GM19467 (cell line): Measurements from ENCODE around the gene BANK1.
"Not testable (repeated sequence)": the region's sequence is repeated elsewhere in the genome, so short reads cannot be mapped to it uniquely, and the experiment has no call there.

Experiments
- ATAC-seq: cut with Tn5 transposase; IDR thresholded peaks from one replicate; pipeline ENCODE4 v1.9.1; 2021; ENCODE audit warnings: mild to moderate bottlenecking, moderate library complexity; ENCODE audit not compliant: unreplicated experiment

The BANK1 gene

DNA sequence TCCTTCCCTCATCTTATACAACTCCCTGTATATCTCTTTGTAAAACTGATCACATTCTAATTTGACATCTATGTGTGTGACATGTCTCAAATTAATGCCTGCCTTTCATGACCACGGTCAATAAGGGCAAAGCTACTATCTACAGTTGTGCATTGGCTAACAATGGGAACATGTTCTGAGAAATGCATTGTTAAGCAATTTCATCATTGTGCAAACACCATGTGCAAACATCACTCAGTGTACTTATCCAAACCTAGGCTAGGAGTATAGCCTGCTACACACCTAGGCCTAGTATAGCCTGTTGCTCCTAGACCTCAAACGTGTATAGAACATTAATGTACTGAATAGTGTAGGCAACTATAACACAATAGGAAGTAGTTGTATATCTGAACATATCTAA lies 95.0 kb downstream of the BANK1 start:
- no peak for ATAC-seq

DNA sequence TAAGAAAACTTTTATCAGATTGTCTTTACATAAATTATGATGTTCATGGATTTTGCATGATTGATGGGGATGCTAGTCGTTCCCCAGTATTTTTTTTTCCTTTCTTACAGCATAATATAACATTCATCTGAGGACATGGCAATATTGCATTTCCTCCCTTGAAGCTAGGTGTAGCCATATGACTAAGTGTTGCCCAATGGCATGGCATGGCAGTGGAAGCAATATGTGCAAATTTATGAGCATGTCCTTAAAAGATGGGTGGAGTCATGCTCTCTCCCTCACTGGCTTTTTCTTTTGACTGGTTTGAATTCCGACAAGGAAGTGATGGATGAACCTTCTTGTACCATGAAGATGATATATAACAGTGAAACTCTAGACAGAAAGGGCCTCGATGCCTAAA lies 96.3 kb downstream of the BANK1 start:
- no peak for ATAC-seq

DNA sequence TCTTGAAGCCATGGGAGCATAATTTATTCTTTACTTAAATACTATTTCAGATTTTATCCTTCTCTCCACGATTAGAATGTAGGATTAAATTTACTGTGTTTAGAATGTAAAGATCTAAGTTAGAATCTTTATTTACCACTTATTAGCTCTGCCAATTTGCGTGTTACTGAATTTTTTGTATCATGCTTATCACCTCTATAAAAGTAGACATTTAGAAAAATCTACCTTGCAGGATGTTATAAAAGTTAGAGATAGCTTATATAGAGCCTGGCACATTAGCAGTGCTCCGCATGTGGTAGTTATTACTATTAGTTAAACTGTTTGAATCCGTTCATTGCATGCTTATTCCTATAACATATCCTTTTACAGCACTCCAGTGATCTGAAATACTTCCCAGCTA lies 97.9 kb downstream of the BANK1 start:
- ATAC-seq, result no peak

DNA sequence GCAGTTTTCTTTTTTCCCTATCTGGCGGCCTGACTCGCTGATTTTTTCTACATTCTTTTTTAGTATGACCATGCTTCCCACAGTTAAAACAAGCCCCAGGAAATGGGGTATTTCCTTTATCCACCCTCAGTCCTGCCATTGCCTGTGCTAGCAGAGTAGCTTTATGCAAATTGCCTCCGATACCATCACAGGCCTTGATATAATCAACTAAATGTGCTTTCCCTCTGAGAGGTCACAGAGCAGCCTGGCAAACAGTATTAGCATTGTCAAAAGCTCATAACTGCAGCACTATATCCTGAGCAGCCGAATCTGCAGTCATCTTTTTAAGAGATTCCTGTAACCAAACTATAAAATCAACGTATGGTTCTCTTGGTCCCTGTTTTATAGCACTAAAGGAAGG lies 115.0 kb downstream of the BANK1 start:
- not testable (repeated sequence) for ATAC-seq

DNA sequence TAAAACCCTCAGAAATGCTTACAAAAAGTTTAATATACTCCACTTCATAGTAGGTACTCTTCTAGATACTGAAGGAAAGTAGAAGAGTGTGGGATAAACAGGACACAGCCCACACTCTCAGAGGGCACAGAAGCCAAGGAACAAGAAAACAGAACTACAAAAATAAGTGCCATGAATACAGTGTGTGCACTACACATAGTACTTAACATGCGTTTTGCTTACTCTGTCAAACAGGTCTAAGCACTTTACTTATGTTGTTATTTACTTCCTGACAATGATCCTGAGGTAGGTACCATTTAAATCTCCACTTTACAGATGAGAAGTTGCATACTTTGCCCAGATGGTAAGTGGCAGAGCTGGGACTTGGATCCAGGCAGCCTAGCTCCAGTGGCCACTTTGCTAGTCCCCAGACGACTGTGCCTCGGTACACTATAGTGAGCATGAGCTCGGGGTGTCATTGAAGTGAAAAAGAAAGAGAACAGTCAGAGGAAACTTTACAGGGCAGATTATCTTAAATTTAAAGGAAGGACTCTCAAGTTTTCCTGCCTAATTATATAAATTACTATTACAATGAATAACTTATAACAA lies 120.3 kb downstream of the BANK1 start:
- no peak for ATAC-seq

DNA sequence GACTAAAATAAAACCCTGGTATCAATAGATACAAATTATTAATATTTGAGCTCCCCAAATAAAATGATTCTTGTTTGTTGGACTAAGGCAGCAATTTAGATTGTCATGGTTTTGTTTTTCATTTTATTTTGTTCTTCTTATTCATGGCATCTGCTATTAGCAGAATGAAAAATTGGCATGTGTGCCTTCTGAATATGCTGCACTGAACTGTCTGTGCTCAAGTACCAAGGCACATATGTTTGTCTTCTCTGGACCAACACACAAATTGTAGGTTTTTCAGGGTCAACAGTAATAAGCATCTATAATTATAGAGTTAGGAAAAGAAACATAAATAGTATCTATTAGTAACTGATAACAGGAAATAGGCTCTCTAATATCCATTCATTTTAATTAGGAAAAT lies 121.1 kb downstream of the BANK1 start:
- ATAC-seq, result no peak

- ATAC-seq, result no peak
These were observed 124.2 kb downstream of the BANK1 start for GRCh38 chr4:101914761-101915160.

- ATAC-seq, result no peak
These were observed 128.9 kb downstream of the BANK1 start for GRCh38 chr4:101919373-101919977.

- ATAC-seq, result no peak
These were observed 130.8 kb downstream of the BANK1 start for GRCh38 chr4:101921370-101921769.

- ATAC-seq, result no peak
These were observed 141.1 kb downstream of the BANK1 start for GRCh38 chr4:101931619-101932018.

GRCh38 chr4:101933855-101934254 lies 143.3 kb downstream of the BANK1 start:
- no peak for ATAC-seq

- no peak for ATAC-seq
These were observed 148.3 kb downstream of the BANK1 start for GRCh38 chr4:101938836-101939235.

- ATAC-seq, result no peak
These were observed 151.4 kb downstream of the BANK1 start for GRCh38 chr4:101941816-101942358.

GRCh38 chr4:101942891-101943290 lies 152.4 kb downstream of the BANK1 start:
- ATAC-seq, result no peak

DNA sequence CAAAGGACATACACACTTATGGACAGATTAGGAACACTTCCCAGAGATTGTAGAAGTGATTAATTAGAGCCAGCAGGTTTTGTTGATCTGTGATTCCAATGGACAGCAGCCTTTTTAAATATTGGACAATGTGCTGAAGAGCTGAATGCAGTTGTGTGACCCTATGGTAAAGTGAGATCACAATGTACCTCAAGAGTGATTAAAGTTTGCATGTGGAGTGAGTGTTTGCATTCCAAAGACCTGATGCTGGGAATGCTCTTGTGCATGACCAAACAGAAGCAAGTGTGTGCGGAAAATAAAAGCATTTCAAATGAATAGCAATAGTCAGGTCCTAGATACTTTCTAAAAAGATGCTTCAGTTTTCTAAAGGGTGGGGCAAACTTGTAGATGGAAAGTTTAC lies 154.1 kb downstream of the BANK1 start:
- no peak for ATAC-seq

DNA sequence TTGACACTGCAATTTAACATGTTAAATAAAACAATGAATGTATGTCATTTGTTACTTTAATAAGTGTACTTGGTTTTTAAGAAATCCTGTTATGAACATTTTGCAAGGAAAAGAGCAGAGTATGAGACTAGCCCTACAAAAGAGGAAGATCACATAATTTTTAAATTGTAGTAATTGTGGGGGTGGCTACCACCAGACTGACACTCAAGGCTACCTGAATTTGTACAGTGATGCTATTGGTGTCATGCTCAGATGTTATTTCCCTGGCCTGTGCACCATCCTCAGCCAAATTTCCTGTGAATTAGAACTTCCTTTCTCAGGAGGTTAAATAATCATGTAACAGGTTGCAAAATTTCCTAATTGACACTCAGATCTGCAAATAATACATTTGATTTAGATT lies 157.5 kb downstream of the BANK1 start:
- no peak for ATAC-seq

DNA sequence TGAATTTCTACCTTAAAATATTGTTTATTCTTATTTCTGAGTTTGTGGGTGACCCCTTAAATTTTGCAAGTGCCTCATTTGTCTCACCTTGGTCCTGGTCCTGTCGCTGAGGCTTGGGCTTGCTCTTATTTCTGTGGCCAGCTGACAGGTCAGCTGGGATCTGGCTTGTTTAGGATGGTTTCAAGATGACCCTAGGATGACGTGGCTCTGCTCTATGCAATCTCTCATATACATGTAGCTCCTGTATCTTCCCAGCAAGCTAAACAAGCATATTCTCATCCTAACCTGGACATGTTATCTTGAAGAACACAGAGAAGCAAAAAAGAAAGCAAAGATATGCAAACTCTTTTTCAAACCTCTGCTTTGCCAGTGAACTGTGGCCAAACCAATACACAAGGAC lies 158.4 kb downstream of the BANK1 start:
- no peak for ATAC-seq

GRCh38 chr4:101950258-101950979 lies 159.9 kb downstream of the BANK1 start:
- ATAC-seq, result no peak

DNA sequence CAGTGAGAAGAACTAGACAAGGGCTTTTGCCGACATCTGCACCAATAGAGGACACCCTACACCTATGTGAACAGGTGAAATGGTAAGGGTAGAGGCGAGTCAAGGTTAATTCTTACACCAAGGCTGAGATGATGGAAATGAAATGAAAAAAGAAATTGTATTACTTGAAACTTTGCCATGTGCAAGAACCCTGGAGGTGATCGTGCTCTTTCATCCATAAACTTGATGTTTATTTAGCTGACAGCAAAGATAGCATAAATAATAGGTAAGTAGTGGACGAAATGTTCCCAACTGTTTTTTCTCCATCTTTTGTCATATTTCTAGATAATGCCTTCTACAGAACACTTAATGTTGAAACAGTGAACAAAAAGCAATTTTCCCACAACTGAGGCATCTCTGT lies 162.5 kb downstream of the BANK1 start:
- ATAC-seq, result no peak

DNA sequence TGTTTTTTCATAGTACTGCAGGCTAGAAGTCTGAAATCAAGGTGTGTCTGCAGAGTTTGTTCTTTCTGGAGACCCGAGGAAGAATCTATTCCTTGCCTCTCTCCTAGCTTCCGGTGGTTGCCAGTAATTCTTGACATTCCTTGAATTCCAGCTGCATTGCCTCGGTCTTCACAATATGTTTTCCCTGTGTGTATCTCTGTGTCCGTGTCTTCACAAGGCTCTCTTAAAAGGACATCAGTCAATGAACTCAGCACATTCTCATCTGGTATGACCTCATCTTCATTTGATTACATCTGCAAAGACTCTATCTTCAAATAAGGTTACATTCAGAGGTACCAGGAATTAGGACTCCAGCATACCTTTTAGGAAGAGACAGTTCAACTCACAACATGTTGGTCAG lies 163.4 kb downstream of the BANK1 start:
- no peak for ATAC-seq

GRCh38 chr4:101954351-101954750 lies 163.8 kb downstream of the BANK1 start:
- no peak for ATAC-seq

DNA sequence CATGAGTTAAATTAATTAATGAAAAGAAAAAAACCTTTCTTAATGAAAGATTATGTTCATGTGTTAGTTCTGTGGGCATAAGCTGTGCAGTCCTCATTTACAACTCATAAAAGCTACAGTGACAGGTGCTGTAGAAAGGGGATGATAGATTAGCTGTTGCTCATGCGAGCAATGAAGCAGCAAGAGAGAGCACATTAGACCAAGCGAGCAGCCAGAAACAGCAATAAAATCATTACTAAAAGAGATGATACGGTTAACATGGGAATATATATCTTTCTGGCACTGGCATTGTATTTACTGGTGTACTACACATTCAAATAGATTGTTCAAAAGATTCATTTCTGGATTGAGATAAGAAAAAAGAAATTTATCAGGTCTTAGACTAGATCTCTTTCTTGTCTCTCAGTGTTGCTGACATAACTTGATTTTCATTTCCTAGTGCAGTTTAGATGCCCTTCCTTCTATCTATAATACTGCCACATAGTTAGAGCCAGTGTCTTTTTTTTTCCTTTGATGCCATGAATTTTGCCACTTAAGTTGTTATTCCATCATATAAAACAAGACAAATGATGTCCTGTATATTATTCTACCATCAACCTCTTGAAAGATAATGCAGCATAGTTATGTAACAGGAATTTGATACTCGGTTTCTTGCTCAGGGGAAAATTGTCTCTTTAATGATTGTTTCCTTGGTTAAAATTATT lies 164.6 kb downstream of the BANK1 start:
- ATAC-seq, result no peak
